ENCODE measurements around the gene CDKN1B. TPM values are rescaled to one million over a fixed set of nuclear protein-coding genes. Genes with fewer than 3 reads are reported as not detected.

CDKN1B gene
- total RNA-seq, 2 donors from 2014 or later: 61.9 to 63.5 TPM

DNA sequence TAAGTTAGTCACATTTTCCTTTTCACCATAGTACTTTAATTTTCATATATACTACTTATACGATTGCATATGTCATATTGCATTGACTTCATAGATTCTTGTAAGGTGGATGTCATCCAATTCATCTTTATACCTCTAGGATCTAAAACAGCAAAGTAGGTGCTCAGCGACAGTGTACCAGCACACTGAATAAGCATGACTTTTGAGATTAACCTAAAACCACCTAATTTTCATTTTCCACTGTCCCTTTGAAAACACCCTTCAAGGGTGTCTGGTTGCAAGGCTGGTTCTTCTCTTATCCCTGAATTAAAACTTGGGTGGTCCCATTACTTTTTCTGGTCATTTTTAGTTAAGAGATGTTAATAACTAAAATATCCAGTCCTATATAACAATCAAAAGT is 25.6 kb upstream of the CDKN1B start:
- no peak overlapping the region for H3K27ac ChIP-seq

DNA sequence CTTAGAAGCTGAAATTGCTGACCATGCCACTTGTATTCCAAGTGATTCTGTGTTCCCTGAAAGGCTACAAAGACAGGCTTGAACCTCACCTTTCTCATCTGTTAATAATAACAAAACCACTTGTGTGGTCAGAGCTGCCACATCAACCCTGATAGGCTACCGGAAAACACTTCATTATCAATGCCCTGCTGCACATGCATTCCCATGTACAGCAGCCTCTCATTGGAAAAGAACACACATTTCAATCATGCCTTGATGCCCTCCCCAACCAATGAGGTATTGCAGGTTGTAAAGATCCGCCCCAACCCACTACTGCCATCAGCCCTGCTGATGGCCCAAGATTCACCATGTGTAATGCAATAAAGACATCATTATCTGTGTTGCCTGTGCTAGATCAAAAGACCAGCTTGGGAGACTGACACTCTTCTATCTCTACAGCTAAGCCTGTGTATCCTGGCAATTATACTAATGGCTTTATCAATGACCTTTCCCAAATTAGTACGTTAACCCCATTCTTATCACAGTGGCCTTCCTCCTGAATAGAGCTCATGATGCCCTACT is 24.0 kb upstream of the CDKN1B start:
- ATAC-seq (ENCODE audit: insufficient number of reproducible peaks, low FRiP score, low read depth) (no peak), DNase-seq (ENCODE audit: low spot score) (no peak)
- Histone ChIP-seq H3K27me3 (replicated peaks; ENCODE audit: insufficient read depth) (no peaks in the 10 kb centered on the region), H3K27ac (no peak overlapping the region), H3K4me1 (ENCODE audit: control insufficient read depth in 1 of 2, low read depth in 2 of 2) (peaks cover 6 to 12% of the 10 kb centered on the region in 2 donors), H3K36me3 (no peaks in the 10 kb centered on the region), H3K9me3 (no peaks in the 10 kb centered on the region), H3K4me3 (no peak overlapping the region)
- TF ChIP-seq, protein P1, sequence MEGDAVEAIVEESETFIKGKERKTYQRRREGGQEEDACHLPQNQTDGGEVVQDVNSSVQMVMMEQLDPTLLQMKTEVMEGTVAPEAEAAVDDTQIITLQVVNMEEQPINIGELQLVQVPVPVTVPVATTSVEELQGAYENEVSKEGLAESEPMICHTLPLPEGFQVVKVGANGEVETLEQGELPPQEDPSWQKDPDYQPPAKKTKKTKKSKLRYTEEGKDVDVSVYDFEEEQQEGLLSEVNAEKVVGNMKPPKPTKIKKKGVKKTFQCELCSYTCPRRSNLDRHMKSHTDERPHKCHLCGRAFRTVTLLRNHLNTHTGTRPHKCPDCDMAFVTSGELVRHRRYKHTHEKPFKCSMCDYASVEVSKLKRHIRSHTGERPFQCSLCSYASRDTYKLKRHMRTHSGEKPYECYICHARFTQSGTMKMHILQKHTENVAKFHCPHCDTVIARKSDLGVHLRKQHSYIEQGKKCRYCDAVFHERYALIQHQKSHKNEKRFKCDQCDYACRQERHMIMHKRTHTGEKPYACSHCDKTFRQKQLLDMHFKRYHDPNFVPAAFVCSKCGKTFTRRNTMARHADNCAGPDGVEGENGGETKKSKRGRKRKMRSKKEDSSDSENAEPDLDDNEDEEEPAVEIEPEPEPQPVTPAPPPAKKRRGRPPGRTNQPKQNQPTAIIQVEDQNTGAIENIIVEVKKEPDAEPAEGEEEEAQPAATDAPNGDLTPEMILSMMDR (IDR thresholded peaks at IDR 0.05): no peak

More for the DNA sequence above, 25.6 kb upstream of the CDKN1B start:
- H3K9me3 ChIP-seq: no peaks in the 10 kb centered on the region
- no peak for ATAC-seq (ENCODE audit: insufficient number of reproducible peaks, low FRiP score, low read depth)
- DNase-seq (ENCODE audit: low spot score): no peak
- no peaks in the 10 kb centered on the region for H3K27me3 ChIP-seq (replicated peaks; ENCODE audit: insufficient read depth)
- TF ChIP-seq, protein P1 (IDR thresholded peaks at IDR 0.05): no peak
- H3K4me1 ChIP-seq (ENCODE audit: control insufficient read depth in 1 of 2, low read depth in 2 of 2): peaks cover 3 to 4% of the 10 kb centered on the region in 2 donors
- no peak overlapping the region for H3K4me3 ChIP-seq
- no peaks in the 10 kb centered on the region for H3K36me3 ChIP-seq

DNA sequence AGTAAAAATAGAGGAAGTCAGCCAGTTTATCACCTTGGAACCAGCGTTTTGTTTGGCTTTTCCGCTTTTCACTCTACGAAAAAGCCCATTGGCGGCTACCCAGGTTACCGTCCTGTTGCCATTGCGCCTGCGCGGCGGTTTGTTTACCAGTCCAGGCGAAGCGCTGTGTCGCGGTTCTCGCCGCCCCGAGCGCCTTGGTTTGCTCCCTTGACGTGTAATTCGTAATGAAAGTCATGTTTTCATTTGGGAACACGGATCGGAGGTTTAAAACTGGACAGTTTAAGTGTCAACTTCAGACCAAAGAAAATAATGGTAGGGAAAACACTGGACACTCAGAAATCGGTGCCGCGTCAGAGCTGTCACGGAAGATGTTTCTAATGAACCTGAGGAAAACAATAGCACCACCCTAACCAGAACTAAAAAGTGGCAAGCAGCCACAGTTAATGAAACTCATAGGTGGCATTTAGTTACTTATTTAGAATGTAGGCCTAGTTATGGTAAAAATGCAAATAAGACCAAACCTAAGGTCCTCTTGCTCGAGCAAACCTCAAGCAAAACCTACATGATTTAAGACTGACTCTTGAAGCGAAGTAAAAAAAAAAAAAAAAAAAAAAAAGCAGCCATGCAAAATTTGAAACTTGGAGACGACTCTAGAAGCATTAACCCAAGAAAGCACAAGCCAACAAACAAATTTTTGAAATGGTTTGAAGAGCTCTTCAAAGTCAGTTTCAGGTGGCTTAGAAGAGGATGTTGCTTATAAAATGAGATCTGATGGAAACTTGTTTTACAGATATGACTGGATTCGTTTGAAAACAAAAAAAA is 20.4 kb upstream of the CDKN1B start:
- H3K4me3 ChIP-seq: peak overlapping the region; percentile 75
- TF ChIP-seq, protein P1 (IDR thresholded peaks at IDR 0.05): no peak
- no peaks in the 10 kb centered on the region for H3K36me3 ChIP-seq
- no peaks in the 10 kb centered on the region for H3K9me3 ChIP-seq
- peaks cover 6 to 12% of the 10 kb centered on the region in 2 donors for H3K4me1 ChIP-seq (ENCODE audit: control insufficient read depth in 1 of 2, low read depth in 2 of 2)
- H3K27me3 ChIP-seq (replicated peaks; ENCODE audit: insufficient read depth): no peaks in the 10 kb centered on the region
- peak; percentile 55 for DNase-seq (ENCODE audit: low spot score)
- peak overlapping the region; percentile 87 to 97 for H3K27ac ChIP-seq
- ATAC-seq (ENCODE audit: insufficient number of reproducible peaks, low FRiP score, low read depth): peak; percentile 94

DNA sequence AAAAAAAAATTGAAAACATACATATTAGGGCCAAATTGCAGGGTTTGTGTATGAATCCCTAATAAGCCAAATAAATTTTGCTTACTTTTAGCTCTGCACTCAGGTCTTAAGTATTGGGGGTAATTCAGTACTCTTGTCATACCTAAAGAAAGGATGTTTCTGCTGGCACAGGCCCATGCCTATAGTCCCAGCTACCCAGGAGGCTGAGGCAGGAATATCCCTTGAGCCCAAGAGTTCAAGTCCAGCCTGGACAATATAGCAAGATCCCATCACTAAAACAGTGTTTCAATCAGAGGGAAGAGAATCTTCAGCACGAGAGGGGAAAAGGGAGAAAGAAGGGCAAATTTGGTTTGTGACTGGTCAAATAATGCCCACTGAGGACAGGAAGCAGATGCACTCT is 17.8 kb upstream of the CDKN1B start:
- H3K4me3 ChIP-seq: no peak overlapping the region
- no peaks in the 10 kb centered on the region for H3K9me3 ChIP-seq
- no peaks in the 10 kb centered on the region for H3K27me3 ChIP-seq (replicated peaks; ENCODE audit: insufficient read depth)
- no peaks in the 10 kb centered on the region for H3K36me3 ChIP-seq
- TF ChIP-seq, protein P1 (IDR thresholded peaks at IDR 0.05): no peak
- ATAC-seq (ENCODE audit: insufficient number of reproducible peaks, low FRiP score, low read depth) (no peak), DNase-seq (ENCODE audit: low spot score) (no peak)
- H3K27ac ChIP-seq: no peak overlapping the region
- peaks cover 8 to 15% of the 10 kb centered on the region in 2 donors for H3K4me1 ChIP-seq (ENCODE audit: control insufficient read depth in 1 of 2, low read depth in 2 of 2)

DNA sequence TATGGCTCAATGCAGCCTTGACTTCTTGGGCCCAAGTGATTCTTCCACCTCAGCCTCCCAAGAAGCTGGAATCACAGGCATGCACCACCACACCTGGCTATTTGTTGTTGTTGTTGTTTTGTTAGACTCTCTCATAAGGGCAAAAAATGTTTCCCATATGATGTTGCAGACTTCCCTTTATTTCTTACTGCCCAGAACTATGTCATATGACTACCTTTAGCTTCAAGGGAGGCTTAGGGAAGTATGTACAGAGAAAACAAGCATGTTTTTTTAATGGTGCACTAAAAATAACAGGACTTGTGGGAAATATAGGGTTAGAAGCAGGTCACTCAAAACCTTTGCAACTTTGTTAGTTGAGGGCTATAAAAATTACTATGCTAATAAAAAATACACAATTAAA is 16.9 kb upstream of the CDKN1B start:
- no peak overlapping the region for H3K4me3 ChIP-seq
- no peak overlapping the region for H3K27ac ChIP-seq
- peaks cover 10 to 17% of the 10 kb centered on the region in 2 donors for H3K4me1 ChIP-seq (ENCODE audit: control insufficient read depth in 1 of 2, low read depth in 2 of 2)
- DNase-seq (ENCODE audit: low spot score): no peak
- no peaks in the 10 kb centered on the region for H3K27me3 ChIP-seq (replicated peaks; ENCODE audit: insufficient read depth)
- H3K36me3 ChIP-seq: no peaks in the 10 kb centered on the region
- TF ChIP-seq, protein P1 (IDR thresholded peaks at IDR 0.05): no peak
- H3K9me3 ChIP-seq: no peaks in the 10 kb centered on the region
- no peak for ATAC-seq (ENCODE audit: insufficient number of reproducible peaks, low FRiP score, low read depth)

Measured in thoracic aorta (tissue), 2 donors.